HepG2 (cell line): ENCODE results near the gene SSC5D. TPM values are rescaled to one million over a fixed set of nuclear protein-coding genes. Genes with fewer than 3 reads are reported as not detected.

ENCODE experiments used
- FOSL2 ChIP-seq: sonication (generic); formaldehyde crosslinking; IDR thresholded peaks from 2 replicates; pipeline ENCODE4 v1.4.0; 2020; ENCODE audit warnings: missing genetic modification reagents
- KDM2A ChIP-seq: sonication (generic); formaldehyde crosslinking; IDR thresholded peaks from 2 replicates; pipeline ENCODE4 v1.4.0; 2020; ENCODE audit warnings: low read depth, missing genetic modification reagents, borderline replicate concordance
- NCOR1 ChIP-seq: fragments of 200-600 bp; sonication (generic); IDR thresholded peaks from 2 replicates; pipeline ENCODE4 v1.7.0; 2017; ENCODE audit warnings: antibody characterized with exemption, low read length, borderline replicate concordance
- NRL ChIP-seq: sonication (generic); formaldehyde crosslinking; IDR thresholded peaks from 2 replicates; pipeline ENCODE4 v1.5.0; 2020; ENCODE audit warnings: missing genetic modification reagents, mild to moderate bottlenecking, moderate library complexity, borderline replicate concordance
- SIX4 ChIP-seq: sonication (generic); formaldehyde crosslinking; IDR thresholded peaks from 2 replicates; pipeline ENCODE4 v1.4.0; 2020; ENCODE audit warnings: missing genetic modification reagents
- SMARCC2 ChIP-seq: fragments of 450-650 bp; IDR thresholded peaks from 2 replicates; pipeline ENCODE4 v1.6.1; 2017; ENCODE audit warnings: antibody characterized with exemption, mild to moderate bottlenecking
- XRCC5 ChIP-seq: fragments of 200-400 bp; formaldehyde crosslinking; optimal IDR thresholded peaks from 2 replicates; pipeline ENCODE3; 2017; ENCODE audit warnings: mild to moderate bottlenecking, low read length
- ZNF180 ChIP-seq: sonication (generic); formaldehyde crosslinking; IDR thresholded peaks from 2 replicates; pipeline ENCODE4 v1.4.0; 2020; ENCODE audit warnings: low read depth, missing genetic modification reagents, borderline replicate concordance
- ZNF451 ChIP-seq: sonication (generic); formaldehyde crosslinking; IDR thresholded peaks from 2 replicates; pipeline ENCODE4 v1.5.0; 2020; ENCODE audit warnings: mild to moderate bottlenecking, missing genetic modification reagents
- polyA plus RNA-seq, 8 experiments: library from polyadenylated mRNA; depleted of rRNA in 3 of 8; stranded (reverse) in 7 of 8; unstranded in 1 of 8; fragments of >200 nt; fragmentation: Illumina TruSeq in 4 of 8; extraction: Trizol in 4 of 8; gene quantifications; 2 replicates each; pipeline versions ENCODE4 v1.2.1 to v1.2.3, GENCODE V29; 2011 to 2016; ENCODE audit warnings: low read depth in 4 of 8, missing spikeins in 1 of 8, mixed read lengths in 1 of 8; ENCODE audit not compliant: insufficient read depth in 1 of 8
- total RNA-seq, 5 experiments: library from RNA; depleted of rRNA; stranded (reverse); fragments of >200 nt; fragmentation: Illumina TruSeq; extraction: Trizol; gene quantifications; 2 replicates each; pipeline ENCODE4 v1.2.3, GENCODE V29; 2016; ENCODE audit warnings: low read depth in 1 of 5
- TF ChIP-seq, protein P1 (sequence below): sonication (generic); formaldehyde crosslinking; IDR thresholded peaks from 2 replicates; pipeline ENCODE4 v1.4.0; 2020; ENCODE audit warnings: mild to moderate bottlenecking, missing genetic modification reagents

SSC5D gene
- total and polyA plus RNA-seq, 2 of the 13 experiments (the other 11 are each of a cell fraction or from before 2014, with no cell fraction given) = not detected

DNA sequence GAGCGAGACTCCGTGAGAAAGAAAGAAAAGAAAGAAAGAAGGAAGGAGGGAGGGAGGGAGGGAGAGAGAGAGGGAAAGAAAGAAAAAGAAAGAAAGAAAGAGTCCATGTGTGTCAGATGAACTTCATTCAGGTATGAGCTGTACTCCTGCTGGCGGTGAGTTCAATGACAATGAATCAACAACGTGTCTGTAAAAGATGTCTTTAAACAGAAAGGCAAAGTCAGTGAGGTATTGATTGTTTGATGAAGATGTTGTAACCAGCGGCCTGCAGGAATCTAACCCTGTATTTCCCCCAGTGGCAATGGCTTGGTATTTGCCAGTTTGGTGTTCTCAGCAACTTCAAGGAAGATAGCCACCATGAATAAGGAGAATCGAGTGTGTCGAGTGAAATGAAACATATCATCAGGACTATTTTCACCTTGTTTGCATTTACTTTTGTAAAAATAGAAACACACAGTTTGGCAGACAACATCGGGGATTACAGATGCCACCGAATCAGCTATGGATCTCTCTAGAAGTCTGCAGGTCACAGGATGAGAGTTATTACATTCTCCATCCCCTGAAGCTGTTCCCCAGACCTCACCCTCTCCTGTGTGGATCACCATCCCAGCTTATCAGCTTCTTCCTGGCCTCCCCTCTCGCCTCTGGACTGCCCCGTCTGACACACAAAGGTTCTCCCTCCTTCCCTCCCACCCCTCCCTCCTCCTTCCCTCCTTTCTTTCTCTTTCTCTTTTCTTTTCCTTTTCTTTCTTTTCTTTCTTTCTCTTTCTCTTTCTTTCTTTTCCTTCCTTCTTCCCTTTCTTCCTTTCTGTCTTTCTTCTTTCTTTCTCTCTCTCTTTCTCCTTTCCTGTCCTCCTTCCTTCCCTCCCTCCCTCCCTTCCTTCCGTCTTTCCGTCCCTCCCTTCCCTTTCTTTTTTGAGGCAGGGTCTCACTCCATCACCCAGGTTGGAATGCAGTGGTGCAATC is 65.3 kb downstream of the SSC5D start (continued):
- TF ChIP-seq, protein P1, sequence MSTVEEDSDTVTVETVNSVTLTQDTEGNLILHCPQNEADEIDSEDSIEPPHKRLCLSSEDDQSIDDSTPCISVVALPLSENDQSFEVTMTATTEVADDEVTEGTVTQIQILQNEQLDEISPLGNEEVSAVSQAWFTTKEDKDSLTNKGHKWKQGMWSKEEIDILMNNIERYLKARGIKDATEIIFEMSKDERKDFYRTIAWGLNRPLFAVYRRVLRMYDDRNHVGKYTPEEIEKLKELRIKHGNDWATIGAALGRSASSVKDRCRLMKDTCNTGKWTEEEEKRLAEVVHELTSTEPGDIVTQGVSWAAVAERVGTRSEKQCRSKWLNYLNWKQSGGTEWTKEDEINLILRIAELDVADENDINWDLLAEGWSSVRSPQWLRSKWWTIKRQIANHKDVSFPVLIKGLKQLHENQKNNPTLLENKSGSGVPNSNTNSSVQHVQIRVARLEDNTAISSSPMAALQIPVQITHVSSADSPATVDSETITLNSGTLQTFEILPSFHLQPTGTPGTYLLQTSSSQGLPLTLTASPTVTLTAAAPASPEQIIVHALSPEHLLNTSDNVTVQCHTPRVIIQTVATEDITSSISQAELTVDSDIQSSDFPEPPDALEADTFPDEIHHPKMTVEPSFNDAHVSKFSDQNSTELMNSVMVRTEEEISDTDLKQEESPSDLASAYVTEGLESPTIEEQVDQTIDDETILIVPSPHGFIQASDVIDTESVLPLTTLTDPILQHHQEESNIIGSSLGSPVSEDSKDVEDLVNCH (CRISPR knock-in tag) = no peak
- no peak for TF ChIP-seq NRL (CRISPR knock-in tag)
- no peak for TF ChIP-seq ZNF180 (CRISPR knock-in tag)
- no peak for TF ChIP-seq XRCC5
- TF ChIP-seq KDM2A (CRISPR knock-in tag) = no peak
- TF ChIP-seq SMARCC2 = no peak
- no peak for TF ChIP-seq ZNF451 (CRISPR knock-in tag)
- peak; percentile 79 for TF ChIP-seq FOSL2 (CRISPR knock-in tag)
- no peak for TF ChIP-seq NCOR1
- TF ChIP-seq SIX4 = no peak
- TF ChIP-seq, all 625 proteins: peak for 80
